Mesothelial cell of epicardium (in vitro differentiated cells): Measurements from ENCODE around the gene BTG1. TPM values are rescaled to one million over a fixed set of nuclear protein-coding genes. Genes with fewer than 3 reads are reported as not detected.

ENCODE experiments used
- DNase-seq, 2 experiments: peaks; one replicate each; pipeline ENCODE4 v3.0.0; 2021; ENCODE audit warnings: low spot score in 2 of 2; ENCODE audit not compliant: unreplicated experiment in 2 of 2
- H3K27ac Mint-ChIP-seq: 2 replicates; pipeline ENCODE4 v1.8.0; 2021; ENCODE audit warnings: mixed read lengths
- H3K27me3 Mint-ChIP-seq: 2 replicates; pipeline ENCODE4 v1.8.0; 2021; ENCODE audit warnings: low read depth, mixed read lengths
- H3K36me3 Mint-ChIP-seq: 2 replicates; pipeline ENCODE4 v1.8.0; 2021; ENCODE audit warnings: mixed read lengths
- H3K4me1 Mint-ChIP-seq: 2 replicates; pipeline ENCODE4 v1.8.0; 2021; ENCODE audit warnings: mixed read lengths
- H3K4me3 Mint-ChIP-seq: 2 replicates; pipeline ENCODE4 v1.8.0; 2021; ENCODE audit warnings: mild to moderate bottlenecking, moderate library complexity, mixed read lengths
- H3K9me3 Mint-ChIP-seq: 2 replicates; pipeline ENCODE4 v1.8.0; 2021; ENCODE audit warnings: mixed read lengths
- CTCF ChIP-seq: fragments of 200-600 bp; sonication (generic); IDR thresholded peaks from one replicate; pipeline ENCODE4 v1.5.0; 2021; ENCODE audit warnings: antibody characterized with exemption; ENCODE audit not compliant: unreplicated experiment
- total RNA-seq: library from RNA; stranded (reverse); gene quantifications from 3 replicates; pipeline ENCODE4 v1.2.1, GENCODE V29; 2021

The BTG1 gene
- total RNA-seq, 1 donor from 2014 or later, result 71.0 TPM

DNA sequence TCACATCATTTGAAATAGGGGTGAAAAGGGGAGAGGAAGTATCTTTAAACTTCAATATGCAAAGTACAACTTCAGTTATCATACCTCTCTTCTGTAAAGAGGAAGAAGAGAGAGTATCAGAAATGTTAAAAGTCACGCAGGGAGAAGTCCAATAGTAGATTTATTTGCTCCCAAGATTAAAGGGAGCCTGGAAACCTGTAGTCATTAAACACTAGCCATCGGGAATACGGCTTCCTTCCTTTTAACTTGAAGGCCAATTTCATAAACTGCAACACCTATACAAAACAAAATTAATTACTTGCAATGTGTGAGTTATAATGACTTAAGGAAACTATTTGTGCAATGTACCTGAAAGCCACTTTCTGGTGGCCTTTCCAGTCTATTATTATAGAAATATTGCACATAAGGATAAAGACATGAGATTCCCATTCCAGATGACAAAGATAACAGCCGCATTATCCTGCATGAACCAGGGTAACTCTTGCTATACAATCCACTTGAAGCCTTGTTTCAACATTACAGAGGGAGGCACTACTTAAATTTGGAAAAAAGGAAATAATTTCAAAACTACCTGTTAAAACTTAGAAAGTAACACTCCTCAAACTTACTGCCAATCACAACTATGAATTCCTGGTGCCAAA lies 4.6 kb downstream of the BTG1 start:
- Mint-ChIP-seq H3K36me3 (peaks cover 12% of the 10 kb centered on the region), H3K4me3 (peak overlapping the region; percentile 99), H3K4me1 (peaks cover 78% of the 10 kb centered on the region)

DNA sequence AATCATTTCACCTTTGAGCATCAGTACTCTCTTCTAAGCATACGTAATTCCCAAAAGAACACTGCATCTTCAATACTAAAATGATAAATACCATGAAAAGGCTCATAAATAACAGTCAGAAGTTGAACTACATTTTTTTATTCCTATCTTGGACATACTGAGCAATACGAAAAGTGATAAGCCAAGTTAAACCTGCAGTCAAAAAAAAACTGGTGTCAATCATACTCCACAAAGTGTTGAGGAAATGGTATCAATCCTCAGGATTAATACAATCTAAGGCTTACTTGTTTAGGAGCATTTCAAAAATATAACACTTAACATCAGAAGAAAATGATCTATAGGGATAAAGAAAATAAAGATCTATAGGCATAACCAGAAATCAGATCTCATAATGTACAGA lies 5.5 kb downstream of the BTG1 start:
- H3K9me3 Mint-ChIP-seq, result no peaks in the 10 kb centered on the region
- peak overlapping the region; percentile 99 for H3K4me3 Mint-ChIP-seq
- no peaks in the 10 kb centered on the region for H3K27me3 Mint-ChIP-seq
- H3K4me1 Mint-ChIP-seq, result peaks cover 79% of the 10 kb centered on the region
- DNase-seq, result no peak
- H3K27ac Mint-ChIP-seq, result peak overlapping the region; percentile 5
- H3K36me3 Mint-ChIP-seq, result peaks cover 12% of the 10 kb centered on the region
- no peak for TF ChIP-seq CTCF

More for the DNA sequence above, 4.6 kb downstream of the BTG1 start:
- DNase-seq, result no peak
- Mint-ChIP-seq H3K9me3 (no peaks in the 10 kb centered on the region), H3K27ac (peak overlapping the region; percentile 4), H3K27me3 (no peaks in the 10 kb centered on the region)
- TF ChIP-seq CTCF, result no peak

DNA sequence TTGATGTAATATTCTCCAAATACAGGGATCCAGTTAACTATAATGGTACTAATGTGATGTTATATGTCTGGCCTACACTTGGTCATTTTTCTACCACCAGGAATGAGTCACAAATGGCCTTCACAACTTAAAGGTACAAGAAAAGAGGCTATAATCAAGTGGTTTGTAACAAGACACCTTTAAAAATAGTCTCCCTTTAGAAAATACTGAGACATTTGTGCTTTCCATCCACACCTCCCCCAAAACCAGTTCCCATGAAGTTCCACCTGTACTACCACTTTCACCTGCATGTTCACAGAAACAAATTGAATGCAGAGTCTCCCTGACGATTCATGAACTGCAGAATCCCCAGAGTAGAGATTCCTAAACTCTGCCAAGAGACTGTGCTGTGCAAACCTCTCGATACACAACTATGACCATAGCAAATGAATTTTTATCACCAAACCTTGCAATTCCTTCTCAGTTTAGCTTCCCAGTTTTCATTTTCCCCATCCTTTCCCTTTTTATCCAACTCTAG lies 6.0 kb downstream of the BTG1 start:
- Mint-ChIP-seq H3K9me3 (no peaks in the 10 kb centered on the region), H3K36me3 (peaks cover 12% of the 10 kb centered on the region), H3K27ac (peak overlapping the region; percentile 5), H3K4me3 (peak overlapping the region; percentile 99), H3K27me3 (no peaks in the 10 kb centered on the region), H3K4me1 (peaks cover 84% of the 10 kb centered on the region)
- no peak for DNase-seq
- no peak for TF ChIP-seq CTCF

DNA sequence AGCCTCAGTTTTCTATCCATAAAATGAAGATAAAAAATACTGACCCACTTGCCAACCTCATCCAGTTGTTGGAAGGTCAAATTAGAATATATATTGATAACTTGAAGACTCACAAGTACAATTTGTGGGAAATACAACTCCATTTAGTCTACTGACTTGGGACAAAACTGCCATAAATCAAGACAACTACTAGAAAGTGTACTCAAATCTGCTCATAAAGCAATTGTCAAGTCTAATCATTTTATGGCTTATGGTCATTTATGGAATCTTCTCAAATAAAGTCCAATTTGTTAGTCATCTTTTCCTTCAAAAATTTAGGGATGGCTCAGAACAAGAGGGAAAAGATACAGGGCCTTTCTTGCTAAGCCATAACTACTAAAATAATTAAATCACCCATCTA lies 7.0 kb downstream of the BTG1 start:
- H3K27ac Mint-ChIP-seq, result no peak overlapping the region
- H3K4me3 Mint-ChIP-seq, result peak overlapping the region; percentile 37
- no peak for TF ChIP-seq CTCF
- no peaks in the 10 kb centered on the region for H3K9me3 Mint-ChIP-seq
- peaks cover 90% of the 10 kb centered on the region for H3K4me1 Mint-ChIP-seq
- peaks cover 7% of the 10 kb centered on the region for H3K36me3 Mint-ChIP-seq
- H3K27me3 Mint-ChIP-seq, result no peaks in the 10 kb centered on the region
- no peak for DNase-seq

DNA sequence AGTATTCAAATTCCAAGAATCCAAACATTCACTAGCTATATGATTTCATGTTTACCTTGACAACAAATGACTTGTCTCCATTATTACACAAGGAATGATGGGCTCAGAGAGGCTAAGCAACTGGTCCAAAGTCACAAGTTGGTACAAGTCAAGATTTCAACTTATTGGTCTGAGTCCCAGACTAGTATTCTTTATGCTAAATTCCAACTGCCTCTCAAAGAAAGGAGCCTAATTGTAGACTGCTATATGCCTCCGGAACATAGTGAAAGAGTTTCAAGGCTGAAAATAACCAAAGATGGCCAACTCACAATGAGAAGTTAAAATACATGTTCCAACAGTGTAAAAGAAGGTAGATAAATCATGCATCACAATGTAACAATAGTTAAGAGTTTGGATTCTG lies 7.5 kb downstream of the BTG1 start:
- Mint-ChIP-seq H3K4me3 (peak overlapping the region; percentile 18), H3K36me3 (peaks cover 7% of the 10 kb centered on the region), H3K4me1 (peaks cover 89% of the 10 kb centered on the region), H3K9me3 (no peaks in the 10 kb centered on the region), H3K27ac (no peak overlapping the region), H3K27me3 (no peaks in the 10 kb centered on the region)
- TF ChIP-seq CTCF, result no peak
- no peak for DNase-seq
